ENCODE results near the gene SEC14L5.
"Not testable (repeated sequence)": the region's sequence is repeated elsewhere in the genome, so short reads cannot be mapped to it uniquely, and the experiment has no call there.

Gene SEC14L5

GRCh38 chr16:4929619-4930018 lies 28.5 kb upstream of the SEC14L5 start:
- WGBS (ENCODE audit: extremely low coverage, insufficient coverage, insufficient read length), result no CpG with 5 or more reads among the region's 4 CpGs
- H2AK5ac ChIP-seq (ENCODE audit: low read length); H4K91ac ChIP-seq (ENCODE audit: low read depth, low read length); H3K27me3 ChIP-seq (ENCODE audit: insufficient read depth, low read length); H3K4me3 ChIP-seq (ENCODE audit: low read depth, low read length); H2BK5ac ChIP-seq (ENCODE audit: low read depth, low read length, poor library complexity); H3K4ac ChIP-seq (ENCODE audit: low read depth, low read length); H3K14ac ChIP-seq (ENCODE audit: low read length); H3K36me3 ChIP-seq (ENCODE audit: control insufficient read depth in 1 of 2, insufficient read depth in 2 of 2, low read length in 2 of 2); H2BK120ac ChIP-seq (ENCODE audit: insufficient read depth, low read length, poor library complexity); DNase-seq; H3K18ac ChIP-seq (ENCODE audit: low read length); H3K4me1 ChIP-seq (ENCODE audit: control insufficient read depth in 1 of 2, insufficient read depth in 2 of 2, low read length in 2 of 2); H3K27ac ChIP-seq (ENCODE audit: low read depth, low read length); H3K9me3 ChIP-seq (ENCODE audit: insufficient read depth, low read depth, low read length); H3K23ac ChIP-seq (ENCODE audit: low read length); H3K9ac ChIP-seq (ENCODE audit: low read length); H4K8ac ChIP-seq (ENCODE audit: low read depth, low read length); H4K12ac ChIP-seq (ENCODE audit: low read depth, low read length); H2BK12ac ChIP-seq (ENCODE audit: low read length); H2AFZ ChIP-seq (ENCODE audit: insufficient read depth, low read length, poor library complexity); H3K4me2 ChIP-seq (ENCODE audit: low read length); H3K79me2 ChIP-seq (ENCODE audit: control insufficient read depth, insufficient read depth, low read length, poor library complexity); H3K79me1 ChIP-seq (ENCODE audit: low read length): not testable (repeated sequence)

DNA sequence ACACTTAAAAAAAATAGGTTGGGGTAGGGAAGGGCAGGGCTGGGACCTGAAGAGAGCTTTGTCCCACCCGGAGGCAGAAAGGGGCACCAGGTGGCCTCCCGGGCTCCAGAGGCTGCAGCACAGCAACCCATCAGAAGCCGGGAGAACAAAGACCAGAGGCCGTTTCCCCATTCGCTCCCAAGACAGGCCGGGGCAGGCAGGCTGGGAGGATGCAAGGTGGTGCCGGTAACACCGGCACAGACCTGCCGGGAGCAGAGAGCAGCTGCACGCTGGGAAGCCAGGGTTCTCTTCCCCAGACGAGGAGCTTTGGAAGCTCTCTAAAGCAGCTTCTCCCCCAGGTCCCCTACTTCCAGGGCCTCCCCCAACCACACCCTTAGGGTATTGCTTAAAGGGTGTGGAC lies 26.7 kb upstream of the SEC14L5 start:
- no peak overlapping the region for H3K4me2 ChIP-seq (ENCODE audit: low read length)
- no peak overlapping the region for H4K91ac ChIP-seq (ENCODE audit: low read depth, low read length)
- H3K79me2 ChIP-seq (ENCODE audit: control insufficient read depth, insufficient read depth, low read length, poor library complexity), result no peaks in the 10 kb centered on the region
- peaks cover 5% of the 10 kb centered on the region for H3K9me3 ChIP-seq (ENCODE audit: insufficient read depth, low read depth, low read length)
- H3K79me1 ChIP-seq (ENCODE audit: low read length), result peaks cover 3% of the 10 kb centered on the region
- H4K8ac ChIP-seq (ENCODE audit: low read depth, low read length), result no peak overlapping the region
- no peak overlapping the region for H2AFZ ChIP-seq (ENCODE audit: insufficient read depth, low read length, poor library complexity)
- H3K14ac ChIP-seq (ENCODE audit: low read length), result no peak overlapping the region
- no peak overlapping the region for H3K23ac ChIP-seq (ENCODE audit: low read length)
- WGBS (ENCODE audit: extremely low coverage, insufficient coverage, insufficient read length), result no CpG with 5 or more reads among the region's 11 CpGs
- no peak overlapping the region for H3K9ac ChIP-seq (ENCODE audit: low read length)
- H3K4me1 ChIP-seq (ENCODE audit: control insufficient read depth in 1 of 2, insufficient read depth in 2 of 2, low read length in 2 of 2), result peaks cover 0 to 8% of the 10 kb centered on the region in 2 experiments
- H3K18ac ChIP-seq (ENCODE audit: low read length), result no peak overlapping the region
- H3K4me3 ChIP-seq (ENCODE audit: low read depth, low read length), result no peak overlapping the region
- no peak overlapping the region for H2AK5ac ChIP-seq (ENCODE audit: low read length)
- no peak for DNase-seq
- no peak overlapping the region for H2BK12ac ChIP-seq (ENCODE audit: low read length)
- H3K4ac ChIP-seq (ENCODE audit: low read depth, low read length), result no peak overlapping the region
- no peak overlapping the region for H2BK120ac ChIP-seq (ENCODE audit: insufficient read depth, low read length, poor library complexity)
- H3K27me3 ChIP-seq (ENCODE audit: insufficient read depth, low read length), result no peaks in the 10 kb centered on the region
- H4K12ac ChIP-seq (ENCODE audit: low read depth, low read length), result no peak overlapping the region
- H2BK5ac ChIP-seq (ENCODE audit: low read depth, low read length, poor library complexity), result no peak overlapping the region
- H3K27ac ChIP-seq (ENCODE audit: low read depth, low read length), result no peak overlapping the region
- H3K36me3 ChIP-seq (ENCODE audit: control insufficient read depth in 1 of 2, insufficient read depth in 2 of 2, low read length in 2 of 2), result no peaks in the 10 kb centered on the region

GRCh38 chr16:4933433-4933832 lies 24.7 kb upstream of the SEC14L5 start:
- Histone ChIP-seq H3K14ac (ENCODE audit: low read length) (no peak overlapping the region), H2BK12ac (ENCODE audit: low read length) (no peak overlapping the region), H3K36me3 (ENCODE audit: control insufficient read depth in 1 of 2, insufficient read depth in 2 of 2, low read length in 2 of 2) (no peaks in the 10 kb centered on the region), H3K4me2 (ENCODE audit: low read length) (no peak overlapping the region), H3K9me3 (ENCODE audit: insufficient read depth, low read depth, low read length) (peaks cover 3% of the 10 kb centered on the region), H4K12ac (ENCODE audit: low read depth, low read length) (no peak overlapping the region), H3K23ac (ENCODE audit: low read length) (no peak overlapping the region), H3K9ac (ENCODE audit: low read length) (no peak overlapping the region), H3K27me3 (ENCODE audit: insufficient read depth, low read length) (no peaks in the 10 kb centered on the region), H4K91ac (ENCODE audit: low read depth, low read length) (no peak overlapping the region), H3K79me2 (ENCODE audit: control insufficient read depth, insufficient read depth, low read length, poor library complexity) (no peaks in the 10 kb centered on the region), H2AFZ (ENCODE audit: insufficient read depth, low read length, poor library complexity) (no peak overlapping the region), H3K79me1 (ENCODE audit: low read length) (peaks cover 5% of the 10 kb centered on the region), H2AK5ac (ENCODE audit: low read length) (no peak overlapping the region), H3K4ac (ENCODE audit: low read depth, low read length) (no peak overlapping the region), H2BK120ac (ENCODE audit: insufficient read depth, low read length, poor library complexity) (no peak overlapping the region), H3K27ac (ENCODE audit: low read depth, low read length) (no peak overlapping the region), H2BK5ac (ENCODE audit: low read depth, low read length, poor library complexity) (no peak overlapping the region), H3K4me1 (ENCODE audit: control insufficient read depth in 1 of 2, insufficient read depth in 2 of 2, low read length in 2 of 2) (peaks cover 2 to 10% of the 10 kb centered on the region in 2 experiments), H3K4me3 (ENCODE audit: low read depth, low read length) (no peak overlapping the region), H3K18ac (ENCODE audit: low read length) (no peak overlapping the region), H4K8ac (ENCODE audit: low read depth, low read length) (no peak overlapping the region)
- no peak for DNase-seq
- WGBS (ENCODE audit: extremely low coverage, insufficient coverage, insufficient read length), result no CpG with 5 or more reads among the region's 8 CpGs

- Histone ChIP-seq H2BK12ac (ENCODE audit: low read length) (no peak overlapping the region), H3K4me3 (ENCODE audit: low read depth, low read length) (no peak overlapping the region), H3K9ac (ENCODE audit: low read length) (no peak overlapping the region), H2BK5ac (ENCODE audit: low read depth, low read length, poor library complexity) (no peak overlapping the region), H3K27me3 (ENCODE audit: insufficient read depth, low read length) (no peaks in the 10 kb centered on the region), H3K23ac (ENCODE audit: low read length) (no peak overlapping the region), H3K4me2 (ENCODE audit: low read length) (no peak overlapping the region), H3K27ac (ENCODE audit: low read depth, low read length) (no peak overlapping the region), H3K18ac (ENCODE audit: low read length) (no peak overlapping the region), H3K4me1 (ENCODE audit: control insufficient read depth in 1 of 2, insufficient read depth in 2 of 2, low read length in 2 of 2) (peaks cover 2 to 10% of the 10 kb centered on the region in 2 experiments), H2AFZ (ENCODE audit: insufficient read depth, low read length, poor library complexity) (no peak overlapping the region), H3K9me3 (ENCODE audit: insufficient read depth, low read depth, low read length) (peaks cover 3% of the 10 kb centered on the region), H4K91ac (ENCODE audit: low read depth, low read length) (no peak overlapping the region), H2BK120ac (ENCODE audit: insufficient read depth, low read length, poor library complexity) (no peak overlapping the region), H4K12ac (ENCODE audit: low read depth, low read length) (no peak overlapping the region), H3K14ac (ENCODE audit: low read length) (no peak overlapping the region), H3K79me1 (ENCODE audit: low read length) (peaks cover 5% of the 10 kb centered on the region), H3K36me3 (ENCODE audit: control insufficient read depth in 1 of 2, insufficient read depth in 2 of 2, low read length in 2 of 2) (no peaks in the 10 kb centered on the region), H2AK5ac (ENCODE audit: low read length) (no peak overlapping the region), H3K4ac (ENCODE audit: low read depth, low read length) (no peak overlapping the region), H4K8ac (ENCODE audit: low read depth, low read length) (no peak overlapping the region), H3K79me2 (ENCODE audit: control insufficient read depth, insufficient read depth, low read length, poor library complexity) (no peaks in the 10 kb centered on the region)
- WGBS (ENCODE audit: extremely low coverage, insufficient coverage, insufficient read length), result no CpG with 5 or more reads among the region's 15 CpGs
- DNase-seq, result no peak
These were observed 24.2 kb upstream of the SEC14L5 start for GRCh38 chr16:4933871-4934395.
